ENCODE measurements around the gene CDH4. TPM values are rescaled to one million over a fixed set of nuclear protein-coding genes. Genes with fewer than 3 reads are reported as not detected.

The CDH4 gene
- total and polyA plus RNA-seq, 2 donors (not counting 3 experiments of a cell fraction or from before 2014, with no cell fraction given): 0.17 to 0.51 TPM

DNA sequence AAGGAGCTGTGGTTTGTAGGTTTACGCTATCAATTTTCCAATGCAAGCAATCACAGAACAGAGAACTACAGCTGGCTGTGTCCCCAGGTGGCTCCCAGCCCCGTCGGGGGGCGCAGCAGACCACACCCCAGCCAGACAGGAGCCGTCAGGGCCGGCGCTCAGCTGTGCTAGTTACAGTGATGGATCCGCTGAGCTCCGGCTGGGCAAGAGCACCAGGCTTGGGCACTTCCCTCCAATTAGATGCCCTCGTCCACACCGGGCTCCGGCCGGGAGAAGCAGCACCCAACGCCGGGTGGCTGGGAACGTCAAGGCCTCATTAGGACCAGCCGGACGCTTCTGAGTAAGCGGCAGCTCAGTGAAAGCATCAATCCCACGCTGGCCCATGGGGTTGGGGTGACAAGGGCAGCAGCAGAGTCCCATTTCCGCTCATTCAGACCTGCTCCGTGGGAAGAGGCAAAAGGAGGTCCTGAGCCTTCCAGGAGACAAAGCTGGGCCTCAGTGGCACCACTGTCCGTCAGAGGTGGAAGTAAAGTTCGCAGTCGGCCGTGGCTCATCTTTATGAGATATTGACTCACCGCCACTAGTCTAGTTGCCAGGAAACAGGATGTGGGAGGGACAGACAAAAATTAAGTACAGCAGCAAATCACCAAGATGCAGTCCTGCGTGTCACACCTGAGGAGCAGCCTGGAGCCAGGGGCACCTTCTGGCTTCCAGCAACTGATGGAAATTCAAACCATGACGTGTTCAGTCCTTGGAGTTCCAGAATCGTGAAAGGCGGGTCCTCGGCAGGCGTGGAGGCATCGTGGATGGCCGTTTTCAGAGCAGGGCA lies 649.5 kb downstream of the CDH4 start:
- POLR2A ChIA-PET: no interaction called here
- H3K79me2 ChIP-seq (ENCODE audit: control insufficient read depth, insufficient read depth, low read length): no peaks in the 10 kb centered on the region
- CTCF ChIA-PET: no interaction called here
- no peak overlapping the region for H2AFZ ChIP-seq (ENCODE audit: low read depth, low read length)
- no TSS peak for BruUV-seq (replicated peaks)
- H3K9me3 ChIP-seq (replicated peaks; ENCODE audit: control insufficient read depth, insufficient read depth, low read length): no peaks in the 10 kb centered on the region
- no peaks in the 10 kb centered on the region for H3K36me3 ChIP-seq (ENCODE audit: control insufficient read depth in 2 of 2, extremely low read depth in 1 of 2, insufficient read depth in 2 of 2, low read length in 2 of 2)
- no peaks in the 10 kb centered on the region for H3K4me1 ChIP-seq (ENCODE audit: control insufficient read depth, extremely low read depth, insufficient read depth, low read length)
- no peak overlapping the region for H3K4me2 ChIP-seq (ENCODE audit: insufficient read depth, low read length)
- dilution Hi-C loops (cut with MboI; ENCODE audit: extremely low pct_ligation_motif_present, low sequenced_read_pairs): no loop called here
- H3K4me3 ChIP-seq (replicated peaks in 1 of 3; ENCODE audit: insufficient read depth in 1 of 3, low read depth in 1 of 3, low read length in 3 of 3): no peak overlapping the region
- FAIRE-seq (no peak), DNase-seq (ENCODE audit: low read depth, low spot score) (no peak)
- H4K20me1 ChIP-seq (replicated peaks; ENCODE audit: control insufficient read depth, extremely low read depth, insufficient read depth, low read length): no peaks in the 10 kb centered on the region
- no peak overlapping the region for H3K9ac ChIP-seq (replicated peaks; ENCODE audit: extremely low read depth, insufficient read depth, low read length)
- intact Hi-C loops (cut with micrococcal nuclease): no loop called here
- H3K9me1 ChIP-seq (replicated peaks; ENCODE audit: control insufficient read depth, extremely low read depth, insufficient read depth, low read length): no peaks in the 10 kb centered on the region
- H3K27ac ChIP-seq (ENCODE audit: insufficient read depth, low read depth, low read length): no peak overlapping the region
- TF ChIP-seq GATA2 (IDR thresholded peaks at IDR 0.05; ENCODE audit: insufficient read depth, insufficient read length, low read depth, low read length) (no peak), POLR2AphosphoS5 (IDR thresholded peaks at IDR 0.05; ENCODE audit: insufficient read depth, low read depth, low read length) (no peak)
- TF ChIP-seq, protein P1, sequence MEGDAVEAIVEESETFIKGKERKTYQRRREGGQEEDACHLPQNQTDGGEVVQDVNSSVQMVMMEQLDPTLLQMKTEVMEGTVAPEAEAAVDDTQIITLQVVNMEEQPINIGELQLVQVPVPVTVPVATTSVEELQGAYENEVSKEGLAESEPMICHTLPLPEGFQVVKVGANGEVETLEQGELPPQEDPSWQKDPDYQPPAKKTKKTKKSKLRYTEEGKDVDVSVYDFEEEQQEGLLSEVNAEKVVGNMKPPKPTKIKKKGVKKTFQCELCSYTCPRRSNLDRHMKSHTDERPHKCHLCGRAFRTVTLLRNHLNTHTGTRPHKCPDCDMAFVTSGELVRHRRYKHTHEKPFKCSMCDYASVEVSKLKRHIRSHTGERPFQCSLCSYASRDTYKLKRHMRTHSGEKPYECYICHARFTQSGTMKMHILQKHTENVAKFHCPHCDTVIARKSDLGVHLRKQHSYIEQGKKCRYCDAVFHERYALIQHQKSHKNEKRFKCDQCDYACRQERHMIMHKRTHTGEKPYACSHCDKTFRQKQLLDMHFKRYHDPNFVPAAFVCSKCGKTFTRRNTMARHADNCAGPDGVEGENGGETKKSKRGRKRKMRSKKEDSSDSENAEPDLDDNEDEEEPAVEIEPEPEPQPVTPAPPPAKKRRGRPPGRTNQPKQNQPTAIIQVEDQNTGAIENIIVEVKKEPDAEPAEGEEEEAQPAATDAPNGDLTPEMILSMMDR (IDR thresholded peaks at IDR 0.05; ENCODE audit: extremely low read depth in 1 of 2, insufficient read depth in 1 of 2, low read depth in 1 of 2, low read length in 2 of 2): no peak
- no peaks in the 10 kb centered on the region for H3K27me3 ChIP-seq (ENCODE audit: control insufficient read depth in 2 of 2, insufficient read depth in 2 of 2, low read length in 2 of 2)

DNA sequence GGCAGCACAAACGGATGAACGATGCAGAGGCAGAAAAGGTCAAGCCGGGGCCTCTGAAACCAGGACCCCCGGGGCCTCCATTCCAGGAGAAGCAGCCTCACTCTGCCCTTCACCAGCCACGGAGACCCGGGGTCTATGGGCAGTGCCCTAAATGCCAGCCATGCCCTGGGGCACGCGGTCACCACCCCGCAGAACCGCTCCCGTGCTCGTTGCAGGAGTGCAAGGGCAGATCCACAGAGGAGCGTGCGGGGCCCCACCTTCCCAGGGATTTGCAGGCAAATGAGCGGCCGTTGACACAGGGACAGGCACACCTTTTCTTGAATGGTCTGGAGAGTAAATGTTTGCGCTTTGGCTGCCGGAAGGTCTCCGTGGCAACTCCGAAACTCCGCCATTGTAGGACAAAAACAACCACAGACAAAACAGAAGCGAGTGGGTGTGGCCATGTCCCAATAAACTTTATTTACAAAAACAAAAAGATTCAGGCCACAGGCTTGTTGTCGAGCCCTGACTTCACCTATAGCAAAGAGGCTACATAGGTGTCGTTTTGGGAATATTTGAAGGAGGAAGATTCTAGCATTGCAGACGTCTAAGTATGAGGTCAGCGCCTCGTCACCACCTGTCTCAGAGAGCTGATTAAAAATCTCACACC lies 650.3 kb downstream of the CDH4 start:
- H3K4me1 ChIP-seq (ENCODE audit: control insufficient read depth, extremely low read depth, insufficient read depth, low read length): no peaks in the 10 kb centered on the region
- no peak overlapping the region for H3K27ac ChIP-seq (ENCODE audit: insufficient read depth, low read depth, low read length)
- H3K9me3 ChIP-seq (replicated peaks; ENCODE audit: control insufficient read depth, insufficient read depth, low read length): no peaks in the 10 kb centered on the region
- H3K4me3 ChIP-seq (replicated peaks in 1 of 3; ENCODE audit: insufficient read depth in 1 of 3, low read depth in 1 of 3, low read length in 3 of 3): no peak overlapping the region
- no peak overlapping the region for H3K4me2 ChIP-seq (ENCODE audit: insufficient read depth, low read length)
- ChIA-PET CTCF (no interaction called here), POLR2A (no interaction called here)
- dilution Hi-C loops (cut with MboI; ENCODE audit: extremely low pct_ligation_motif_present, low sequenced_read_pairs): no loop called here
- H3K79me2 ChIP-seq (ENCODE audit: control insufficient read depth, insufficient read depth, low read length): no peaks in the 10 kb centered on the region
- FAIRE-seq: no peak
- BruUV-seq (replicated peaks): no TSS peak
- no peaks in the 10 kb centered on the region for H3K27me3 ChIP-seq (ENCODE audit: control insufficient read depth in 2 of 2, insufficient read depth in 2 of 2, low read length in 2 of 2)
- no peaks in the 10 kb centered on the region for H4K20me1 ChIP-seq (replicated peaks; ENCODE audit: control insufficient read depth, extremely low read depth, insufficient read depth, low read length)
- H2AFZ ChIP-seq (ENCODE audit: low read depth, low read length): no peak overlapping the region
- H3K9ac ChIP-seq (replicated peaks; ENCODE audit: extremely low read depth, insufficient read depth, low read length): no peak overlapping the region
- no peak for DNase-seq (ENCODE audit: low read depth, low spot score)
- H3K9me1 ChIP-seq (replicated peaks; ENCODE audit: control insufficient read depth, extremely low read depth, insufficient read depth, low read length): no peaks in the 10 kb centered on the region
- no peaks in the 10 kb centered on the region for H3K36me3 ChIP-seq (ENCODE audit: control insufficient read depth in 2 of 2, extremely low read depth in 1 of 2, insufficient read depth in 2 of 2, low read length in 2 of 2)
- intact Hi-C loops (cut with micrococcal nuclease): no loop called here
- TF ChIP-seq EZH2 (IDR thresholded peaks at IDR 0.05; ENCODE audit: borderline replicate concordance, low read depth, low read length, severe bottlenecking) (no peak), POLR2AphosphoS5 (IDR thresholded peaks at IDR 0.05; ENCODE audit: insufficient read depth, low read depth, low read length) (no peak), MYC (IDR thresholded peaks at IDR 0.05; ENCODE audit: low read depth, low read length) (no peak), JUN (IDR thresholded peaks at IDR 0.05; ENCODE audit: borderline replicate concordance, insufficient read depth, insufficient read length, low read depth) (no peak), POLR2A (IDR thresholded peaks at IDR 0.05; ENCODE audit: low read depth, low read length) (no peak), FOS (IDR thresholded peaks at IDR 0.05; ENCODE audit: borderline replicate concordance, insufficient read depth, low read length) (no peak)
- TF ChIP-seq, protein P1 (IDR thresholded peaks at IDR 0.05; ENCODE audit: extremely low read depth in 1 of 2, insufficient read depth in 1 of 2, low read depth in 1 of 2, low read length in 2 of 2): no peak
- TF ChIP-seq, protein P2, sequence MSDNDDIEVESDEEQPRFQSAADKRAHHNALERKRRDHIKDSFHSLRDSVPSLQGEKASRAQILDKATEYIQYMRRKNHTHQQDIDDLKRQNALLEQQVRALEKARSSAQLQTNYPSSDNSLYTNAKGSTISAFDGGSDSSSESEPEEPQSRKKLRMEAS (IDR thresholded peaks at IDR 0.05; ENCODE audit: insufficient read depth, insufficient read length): no peak

Data from endothelial cell of umbilical vein (primary cell).